HG03108 (cell line): ENCODE data around the gene VASH2.
A peak's percentile ranks its signal among the peaks of the same experiment; 100 is the strongest.
"Not testable (repeated sequence)": the region's sequence is repeated elsewhere in the genome, so short reads cannot be mapped to it uniquely, and the experiment has no call there.

ENCODE experiments used
- ATAC-seq: cut with Tn5 transposase; IDR thresholded peaks from one replicate; pipeline ENCODE4 v1.9.1; 2021; ENCODE audit warnings: moderate library complexity; ENCODE audit not compliant: unreplicated experiment

VASH2 gene

GRCh38 chr1:212954514-212954913, 4.2 kb downstream of the VASH2 start:
- ATAC-seq: no peak

GRCh38 chr1:212955098-212955497, 4.8 kb downstream of the VASH2 start:
- ATAC-seq: no peak

- ATAC-seq: no peak
Measured at GRCh38 chr1:212955961-212956620, 5.8 kb downstream of the VASH2 start.

- ATAC-seq: no peak
Measured at GRCh38 chr1:212957546-212957945, 7.2 kb downstream of the VASH2 start.

GRCh38 chr1:212958175-212958574, 7.8 kb downstream of the VASH2 start:
- no peak for ATAC-seq

- peak; percentile 71 for ATAC-seq
Measured at GRCh38 chr1:212959266-212960220, 9.2 kb downstream of the VASH2 start.

- no peak for ATAC-seq
Measured at GRCh38 chr1:212960932-212961331, 10.6 kb downstream of the VASH2 start.

- no peak for ATAC-seq
Measured at GRCh38 chr1:212962509-212962908, 12.2 kb downstream of the VASH2 start.

- ATAC-seq: no peak
Measured at GRCh38 chr1:212964102-212964501, 13.8 kb downstream of the VASH2 start.

- ATAC-seq: not testable (repeated sequence)
Measured at GRCh38 chr1:212964993-212965392, 14.7 kb downstream of the VASH2 start.

- ATAC-seq: no peak
Measured at GRCh38 chr1:212966616-212967015, 16.3 kb downstream of the VASH2 start.

- ATAC-seq: no peak
Measured at GRCh38 chr1:212967801-212968200, 17.5 kb downstream of the VASH2 start.

- no peak for ATAC-seq
Measured at GRCh38 chr1:212968368-212968863, 18.1 kb downstream of the VASH2 start.

- no peak for ATAC-seq
Measured at GRCh38 chr1:212970085-212970484, 19.7 kb downstream of the VASH2 start.

GRCh38 chr1:212971312-212971711, 21.0 kb downstream of the VASH2 start:
- no peak for ATAC-seq

- no peak for ATAC-seq
Measured at GRCh38 chr1:212973426-212973825, 23.1 kb downstream of the VASH2 start.

GRCh38 chr1:212973899-212974298, 23.6 kb downstream of the VASH2 start:
- no peak for ATAC-seq

GRCh38 chr1:212974711-212975110, 24.4 kb downstream of the VASH2 start:
- ATAC-seq: no peak

- no peak for ATAC-seq
Measured at GRCh38 chr1:212975111-212975918, 25.0 kb downstream of the VASH2 start.

GRCh38 chr1:212976586-212976985, 26.2 kb downstream of the VASH2 start:
- no peak for ATAC-seq
